HG03457 (cell line): Measurements from ENCODE around the gene CANT1.
A peak's percentile ranks its signal among the peaks of the same experiment; 100 is the strongest.

Experiments used
- ATAC-seq: cut with Tn5 transposase; IDR thresholded peaks from one replicate; pipeline ENCODE4 v1.9.1; 2021; ENCODE audit warnings: moderate number of reproducible peaks; ENCODE audit not compliant: unreplicated experiment

Gene CANT1

GRCh38 chr17:79009397-79010303 is at the start of gene CANT1:
Gene CANT1 (minus strand): TSS chr17:79009764. CDS start chr17:78997622, 12,142 bp downstream.
- peak; percentile 72 for ATAC-seq

GRCh38 chr17:79057737-79058385 is 48.3 kb upstream of the CANT1 start:
- ATAC-seq, result no peak

- ATAC-seq, result no peak
These were observed 45.6 kb upstream of the CANT1 start for GRCh38 chr17:79055197-79055596.

GRCh38 chr17:79054200-79054960 is 44.8 kb upstream of the CANT1 start:
- no peak for ATAC-seq

GRCh38 chr17:79053251-79053925 is 43.8 kb upstream of the CANT1 start:
- ATAC-seq, result no peak

GRCh38 chr17:79052131-79052530 is 42.6 kb upstream of the CANT1 start:
- no peak for ATAC-seq

- no peak for ATAC-seq
These were observed 41.7 kb upstream of the CANT1 start for GRCh38 chr17:79051306-79051705.

GRCh38 chr17:79050551-79050950 is 41.0 kb upstream of the CANT1 start:
- no peak for ATAC-seq

GRCh38 chr17:79049821-79050220 is 40.3 kb upstream of the CANT1 start:
- ATAC-seq, result no peak

- ATAC-seq, result no peak
These were observed 39.5 kb upstream of the CANT1 start for GRCh38 chr17:79048826-79049755.

GRCh38 chr17:79047923-79048825 is 38.6 kb upstream of the CANT1 start:
- no peak for ATAC-seq

- ATAC-seq, result no peak
These were observed 37.8 kb upstream of the CANT1 start for GRCh38 chr17:79047291-79047920.

- no peak for ATAC-seq
These were observed 37.3 kb upstream of the CANT1 start for GRCh38 chr17:79046916-79047280.

GRCh38 chr17:79046197-79046915 is 36.8 kb upstream of the CANT1 start:
- no peak for ATAC-seq

- no peak for ATAC-seq
These were observed 36.3 kb upstream of the CANT1 start for GRCh38 chr17:79045842-79046196.

GRCh38 chr17:79045001-79045729 is 35.6 kb upstream of the CANT1 start:
- no peak for ATAC-seq

- ATAC-seq, result no peak
These were observed 34.9 kb upstream of the CANT1 start for GRCh38 chr17:79044462-79044861.
